ENCODE measurements around the gene C21orf58. TPM values are rescaled to one million over a fixed set of nuclear protein-coding genes. Genes with fewer than 3 reads are reported as not detected.

C21orf58 gene
- total RNA-seq, 3 donors from 2014 or later = 0.96 to 2.9 (median 2.6) TPM

GRCh38 chr21:46295996-46296752 lies 27.5 kb downstream of the C21orf58 start:
- peak overlapping the region; percentile 30 to 88 for H3K27ac ChIP-seq
- no peaks in the 10 kb centered on the region for H3K36me3 ChIP-seq
- no peaks in the 10 kb centered on the region for H3K27me3 ChIP-seq
- TF ChIP-seq CTCF (IDR thresholded peaks at IDR 0.05) (no peak), POLR2AphosphoS5 (IDR thresholded peaks at IDR 0.05) (peak in 1 of 3 donors; percentile 49), POLR2A (IDR thresholded peaks at IDR 0.05) (no peak)
- peak overlapping the region; percentile 38 to 71 (median 52) for H3K4me3 ChIP-seq
- intact Hi-C loops (cut with DNase I; ENCODE audit: low total_unique reads) = no loop called here
- H3K9me3 ChIP-seq = no peaks in the 10 kb centered on the region
- DNase-seq (ENCODE audit: low spot score in 2 of 2) = peak; percentile 61 to 67
- peaks cover 0 to 4% of the 10 kb centered on the region in 2 donors for H3K4me1 ChIP-seq

- no peaks in the 10 kb centered on the region for H3K36me3 ChIP-seq
- intact Hi-C loops (cut with DNase I; ENCODE audit: low total_unique reads) = no loop called here
- H3K9me3 ChIP-seq = no peaks in the 10 kb centered on the region
- peak overlapping the region in 1 of 3 donors; percentile 43 for H3K4me3 ChIP-seq
- H3K27me3 ChIP-seq = no peaks in the 10 kb centered on the region
- no peak for DNase-seq (ENCODE audit: low spot score in 2 of 2)
- H3K4me1 ChIP-seq = peaks cover 0 to 4% of the 10 kb centered on the region in 2 donors
- TF ChIP-seq POLR2AphosphoS5 (IDR thresholded peaks at IDR 0.05) = no peak
- TF ChIP-seq CTCF (IDR thresholded peaks at IDR 0.05) = no peak
- no peak for TF ChIP-seq POLR2A (IDR thresholded peaks at IDR 0.05)
- peak overlapping the region; percentile 30 to 86 for H3K27ac ChIP-seq
These were observed 28.4 kb downstream of the C21orf58 start for GRCh38 chr21:46295177-46295770.

DNA sequence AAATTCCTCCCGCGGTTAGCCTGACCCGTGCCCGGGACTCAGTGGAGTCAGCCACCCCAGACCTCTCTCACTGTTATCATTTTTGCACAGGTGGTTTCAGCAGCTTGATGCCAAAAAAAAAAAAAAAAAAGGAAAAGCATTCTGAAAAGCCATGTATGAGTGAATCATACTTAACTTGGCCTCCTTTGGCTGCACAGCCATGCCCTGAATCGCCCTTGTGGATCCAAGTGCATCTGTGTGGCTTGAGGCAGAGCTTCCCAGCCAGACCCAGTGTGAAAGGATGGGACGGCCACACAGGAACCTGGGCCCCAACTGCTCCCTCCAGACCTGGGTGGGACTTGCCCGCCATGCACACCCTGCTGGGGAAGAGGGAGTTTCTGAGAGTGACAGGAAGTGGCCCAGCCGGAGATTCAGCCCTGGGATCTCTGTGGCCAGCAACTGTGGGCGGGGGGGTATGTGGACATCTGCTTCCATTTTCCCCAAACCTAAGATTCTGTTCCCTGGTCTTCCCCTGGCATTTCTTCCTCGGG lies 29.0 kb downstream of the C21orf58 start:
- Histone ChIP-seq H3K36me3 (no peaks in the 10 kb centered on the region), H3K4me1 (peaks cover 0 to 4% of the 10 kb centered on the region in 2 donors), H3K4me3 (no peak overlapping the region), H3K27me3 (no peaks in the 10 kb centered on the region), H3K27ac (peak overlapping the region in 1 of 2 donors; percentile 86), H3K9me3 (no peaks in the 10 kb centered on the region)
- intact Hi-C loops (cut with DNase I; ENCODE audit: low total_unique reads) = no loop called here
- TF ChIP-seq POLR2AphosphoS5 (IDR thresholded peaks at IDR 0.05) (no peak), POLR2A (IDR thresholded peaks at IDR 0.05) (no peak), CTCF (IDR thresholded peaks at IDR 0.05) (no peak)
- DNase-seq (ENCODE audit: low spot score in 2 of 2) = no peak

- H3K27me3 ChIP-seq = no peaks in the 10 kb centered on the region
- no peak overlapping the region for H3K27ac ChIP-seq
- H3K4me1 ChIP-seq = no peaks in the 10 kb centered on the region
- intact Hi-C loops (cut with DNase I; ENCODE audit: low total_unique reads) = no loop called here
- DNase-seq (ENCODE audit: low spot score in 2 of 2) = no peak
- no peaks in the 10 kb centered on the region for H3K9me3 ChIP-seq
- TF ChIP-seq POLR2A (IDR thresholded peaks at IDR 0.05) (no peak), CTCF (IDR thresholded peaks at IDR 0.05) (no peak), POLR2AphosphoS5 (IDR thresholded peaks at IDR 0.05) (no peak)
- H3K4me3 ChIP-seq = no peak overlapping the region
- H3K36me3 ChIP-seq = no peaks in the 10 kb centered on the region
These were observed 32.1 kb downstream of the C21orf58 start for GRCh38 chr21:46291561-46291960.

DNA sequence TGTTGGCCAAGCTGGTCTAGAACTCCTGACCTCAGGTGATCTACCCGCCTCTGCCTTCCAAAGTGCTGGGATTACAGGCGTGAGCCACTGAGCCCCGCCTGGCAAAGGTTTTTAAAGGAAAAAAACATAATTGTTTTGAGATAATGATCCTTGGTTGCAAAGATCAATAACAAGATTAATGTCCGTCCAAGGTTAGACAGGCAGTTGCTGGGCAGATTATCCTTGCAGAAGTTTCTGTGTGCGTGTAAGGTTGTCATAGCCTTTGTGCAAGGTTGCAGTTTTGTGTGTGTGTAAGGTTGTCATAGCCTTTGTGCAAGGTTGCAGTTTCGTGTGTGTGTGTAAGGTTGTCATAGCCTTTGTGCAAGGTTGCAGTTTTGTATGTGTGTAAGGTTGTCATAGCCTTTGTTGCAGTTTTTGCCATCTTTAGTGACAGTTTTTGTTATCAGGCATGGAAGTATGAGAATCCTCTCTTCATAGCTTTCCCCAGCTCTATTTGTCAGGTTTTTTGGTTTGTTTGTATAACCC lies 34.0 kb downstream of the C21orf58 start:
- no peak for DNase-seq (ENCODE audit: low spot score in 2 of 2)
- H3K27me3 ChIP-seq = no peaks in the 10 kb centered on the region
- no peak for TF ChIP-seq POLR2A (IDR thresholded peaks at IDR 0.05)
- no peak for TF ChIP-seq POLR2AphosphoS5 (IDR thresholded peaks at IDR 0.05)
- TF ChIP-seq CTCF (IDR thresholded peaks at IDR 0.05) = no peak
- H3K4me3 ChIP-seq = no peak overlapping the region
- H3K9me3 ChIP-seq = no peaks in the 10 kb centered on the region
- intact Hi-C loops (cut with DNase I; ENCODE audit: low total_unique reads) = no loop called here
- H3K4me1 ChIP-seq = peaks cover 0 to 7% of the 10 kb centered on the region in 2 donors
- H3K36me3 ChIP-seq = no peaks in the 10 kb centered on the region
- no peak overlapping the region for H3K27ac ChIP-seq

All from breast epithelium (tissue), 4 donors.